Prostate gland (tissue), 2 donors: ENCODE measurements around the gene UHMK1.

Experiments used
- POLR2A ChIP-seq: fragments of 450-650 bp; IDR thresholded peaks from one replicate; pipeline ENCODE4 v1.6.1; 2016; ENCODE audit warnings: antibody characterized with exemption, mild to moderate bottlenecking
- TF ChIP-seq, protein P1 (sequence below), 4 experiments: fragments of 200-600 bp in 2 of 4; fragments of 450-650 bp in 2 of 4; sonication (generic) in 2 of 4; IDR thresholded peaks; 1 replicate in 3 of 4; 2 replicates in 1 of 4; pipeline ENCODE4 v1.5.1; 2016 to 2019; ENCODE audit warnings: antibody characterized with exemption in 4 of 4, mild to moderate bottlenecking in 2 of 4, moderate library complexity in 2 of 4

GRCh38 chr1:162500805-162501204, 3.2 kb downstream of the UHMK1 start:
- TF ChIP-seq, protein P1, sequence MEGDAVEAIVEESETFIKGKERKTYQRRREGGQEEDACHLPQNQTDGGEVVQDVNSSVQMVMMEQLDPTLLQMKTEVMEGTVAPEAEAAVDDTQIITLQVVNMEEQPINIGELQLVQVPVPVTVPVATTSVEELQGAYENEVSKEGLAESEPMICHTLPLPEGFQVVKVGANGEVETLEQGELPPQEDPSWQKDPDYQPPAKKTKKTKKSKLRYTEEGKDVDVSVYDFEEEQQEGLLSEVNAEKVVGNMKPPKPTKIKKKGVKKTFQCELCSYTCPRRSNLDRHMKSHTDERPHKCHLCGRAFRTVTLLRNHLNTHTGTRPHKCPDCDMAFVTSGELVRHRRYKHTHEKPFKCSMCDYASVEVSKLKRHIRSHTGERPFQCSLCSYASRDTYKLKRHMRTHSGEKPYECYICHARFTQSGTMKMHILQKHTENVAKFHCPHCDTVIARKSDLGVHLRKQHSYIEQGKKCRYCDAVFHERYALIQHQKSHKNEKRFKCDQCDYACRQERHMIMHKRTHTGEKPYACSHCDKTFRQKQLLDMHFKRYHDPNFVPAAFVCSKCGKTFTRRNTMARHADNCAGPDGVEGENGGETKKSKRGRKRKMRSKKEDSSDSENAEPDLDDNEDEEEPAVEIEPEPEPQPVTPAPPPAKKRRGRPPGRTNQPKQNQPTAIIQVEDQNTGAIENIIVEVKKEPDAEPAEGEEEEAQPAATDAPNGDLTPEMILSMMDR (IDR thresholded peaks at IDR 0.05) = no peak
- no peak for TF ChIP-seq POLR2A
